Endothelial cell of umbilical vein (primary cell): ENCODE data around the gene TBC1D21. TPM values are rescaled to one million over a fixed set of nuclear protein-coding genes. Genes with fewer than 3 reads are reported as not detected.

Experiments used
- BruUV-seq: library from RNA; stranded (reverse); fragments of 400-500 nt; replicated peaks from 2 replicates; lab custom pipeline; 2021; lab: Mats Ljungman, UMichigan
- CTCF ChIA-PET: fragments of 300-600, 350-600 bp; sonication (Branson Sonifier 250); formaldehyde crosslinking; loops from one replicate; lab custom pipeline; 2021; ENCODE audit warnings: antibody characterized with exemption, inconsistent platforms; lab: Charles Lee
- POLR2A ChIA-PET: fragments of 300-600, 350-600 bp; sonication (Branson Sonifier 250); formaldehyde crosslinking; loops from one replicate; lab custom pipeline; 2021; ENCODE audit warnings: antibody characterized with exemption, inconsistent platforms; lab: Charles Lee
- DNase-seq: peaks from one replicate; pipeline ENCODE4 v3.0.0-alpha.2; 2011; ENCODE audit warnings: low read depth, low spot score
- FAIRE-seq: peaks from 2 replicates; lab custom pipeline; 2011; peaks lifted over from hg19 to GRCh38; lab: Jason Lieb, UNC
- H2AFZ ChIP-seq: 2 replicates; pipeline ENCODE4 v1.6.0; 2012; ENCODE audit warnings: low read depth, low read length, control low read depth, inconsistent platforms
- H3K27ac ChIP-seq: 2 replicates; pipeline ENCODE4 v1.5.1; 2011; ENCODE audit warnings: low read depth, mild to moderate bottlenecking, control low read depth, low read length, moderate library complexity; ENCODE audit not compliant: insufficient read depth
- H3K27me3 ChIP-seq, 2 experiments: 2 replicates each; pipeline versions ENCODE4 v1.6.0 to v1.6.1; 2011; ENCODE audit warnings: low read length in 2 of 2, mixed read lengths in 1 of 2; ENCODE audit not compliant: control insufficient read depth in 2 of 2, insufficient read depth in 2 of 2
- H3K36me3 ChIP-seq, 2 experiments: 2 replicates in 1 of 2; 3 replicates in 1 of 2; pipeline ENCODE4 v1.5.1; 2011; ENCODE audit warnings: low read length in 2 of 2, mild to moderate bottlenecking in 1 of 2, moderate library complexity in 1 of 2; ENCODE audit not compliant: control insufficient read depth in 2 of 2, insufficient read depth in 2 of 2; ENCODE audit errors: extremely low read depth in 1 of 2
- H3K4me1 ChIP-seq: 3 replicates; pipeline ENCODE4 v1.5.1; 2011; ENCODE audit warnings: mild to moderate bottlenecking, low read length; ENCODE audit not compliant: control insufficient read depth, insufficient read depth; ENCODE audit errors: extremely low read depth
- H3K4me2 ChIP-seq: 2 replicates; pipeline ENCODE4 v1.6.1; 2011; ENCODE audit warnings: low read length, control low read depth, mixed read lengths; ENCODE audit not compliant: insufficient read depth
- H3K4me3 ChIP-seq, 3 experiments: fragments of 200-600 bp in 1 of 3; sonication (generic), shearing (Covaris generic) in 1 of 3; replicated peaks in 1 of 3; 2 replicates each; pipeline ENCODE4 v1.5.1; 2011 to 2016; ENCODE audit warnings: control low read depth in 3 of 3, low read length in 3 of 3, mild to moderate bottlenecking in 2 of 3, inconsistent platforms in 1 of 3, low read depth in 1 of 3, moderate library complexity in 1 of 3; ENCODE audit not compliant: insufficient read depth in 1 of 3
- H3K79me2 ChIP-seq: 2 replicates; pipeline ENCODE4 v1.6.0; 2012; ENCODE audit warnings: low read length, inconsistent platforms; ENCODE audit not compliant: control insufficient read depth, insufficient read depth
- H3K9ac ChIP-seq: replicated peaks from 2 replicates; pipeline ENCODE3; 2011; ENCODE audit warnings: low read length, control low read depth; ENCODE audit not compliant: insufficient read depth; ENCODE audit errors: extremely low read depth
- H3K9me1 ChIP-seq: replicated peaks from 3 replicates; pipeline ENCODE4 v1.6.0; 2011; ENCODE audit warnings: mild to moderate bottlenecking, low read length; ENCODE audit not compliant: control insufficient read depth, insufficient read depth; ENCODE audit errors: extremely low read depth
- H3K9me3 ChIP-seq: replicated peaks from 2 replicates; pipeline ENCODE4 v1.5.1; 2012; ENCODE audit warnings: low read length, inconsistent platforms; ENCODE audit not compliant: control insufficient read depth, insufficient read depth
- H4K20me1 ChIP-seq: replicated peaks from 2 replicates; pipeline ENCODE3; 2011; ENCODE audit warnings: mild to moderate bottlenecking, low read length; ENCODE audit not compliant: control insufficient read depth, insufficient read depth; ENCODE audit errors: extremely low read depth
- EZH2 ChIP-seq: IDR thresholded peaks from 2 replicates; pipeline ENCODE4 v1.6.1; 2012; ENCODE audit warnings: borderline replicate concordance, low read depth, mild to moderate bottlenecking, moderate library complexity, low read length, inconsistent platforms; ENCODE audit not compliant: severe bottlenecking
- FOS ChIP-seq: IDR thresholded peaks from 2 replicates; pipeline ENCODE4 v1.6.1; 2011; ENCODE audit warnings: mild to moderate bottlenecking, low read length, moderate library complexity, borderline replicate concordance; ENCODE audit not compliant: insufficient read depth
- GATA2 ChIP-seq: IDR thresholded peaks from 2 replicates; pipeline ENCODE4 v1.7.0; 2011; ENCODE audit warnings: low read depth, mild to moderate bottlenecking, moderate library complexity, mixed read lengths, low read length; ENCODE audit not compliant: insufficient read length, insufficient read depth
- JUN ChIP-seq: IDR thresholded peaks from 2 replicates; pipeline ENCODE4 v1.6.1; 2011; ENCODE audit warnings: borderline replicate concordance, low read depth; ENCODE audit not compliant: insufficient read length, insufficient read depth
- MYC ChIP-seq: IDR thresholded peaks from one replicate; pipeline ENCODE4 v1.6.1; 2011; ENCODE audit warnings: mild to moderate bottlenecking, low read depth, low read length
- POLR2A ChIP-seq: IDR thresholded peaks from 2 replicates; pipeline ENCODE4 v1.6.1; 2012; ENCODE audit warnings: low read depth, mild to moderate bottlenecking, control low read depth, low read length
- POLR2AphosphoS5 ChIP-seq: IDR thresholded peaks from 2 replicates; pipeline ENCODE4 v1.6.1; 2012; ENCODE audit warnings: low read depth, mild to moderate bottlenecking, control low read depth, low read length, moderate library complexity; ENCODE audit not compliant: insufficient read depth
- dilution Hi-C: fragments of 300-500 bp; cut with MboI; formaldehyde crosslinking; loops from one replicate; pipeline ENCODE4 v1.15.0; 2019; ENCODE audit warnings: low sequenced_read_pairs; ENCODE audit not compliant: extremely low pct_ligation_motif_present
- intact Hi-C: fragments of 100-400 bp; cut with micrococcal nuclease; formaldehyde crosslinking; loops from one replicate; pipeline ENCODE4 v1.10.0; 2022
- polyA plus RNA-seq, 4 experiments: library from polyadenylated mRNA; depleted of rRNA in 3 of 4; stranded (reverse) in 3 of 4; unstranded in 1 of 4; fragments of >200 nt; gene quantifications; 2 replicates each; pipeline versions ENCODE4 v1.2.1 to v1.2.3, GENCODE V29; 2011 to 2012; ENCODE audit warnings: missing spikeins in 1 of 4
- total RNA-seq: library from RNA; stranded (reverse); gene quantifications from 2 replicates; pipeline ENCODE4 v1.2.3, GENCODE V29; 2021
- TF ChIP-seq, protein P1 (sequence below): IDR thresholded peaks from 2 replicates; pipeline ENCODE4 v1.6.1; 2011; ENCODE audit not compliant: insufficient read depth, insufficient read length
- TF ChIP-seq, protein P2 (sequence below), 2 donors: IDR thresholded peaks; 1 replicate in 1 of 2; 2 replicates in 1 of 2; pipeline ENCODE4 v1.5.1; 2011; ENCODE audit warnings: low read length in 2 of 2, mild to moderate bottlenecking in 2 of 2, moderate library complexity in 2 of 2, control low read depth in 1 of 2, inconsistent platforms in 1 of 2, low read depth in 1 of 2; ENCODE audit not compliant: insufficient read depth in 1 of 2; ENCODE audit errors: extremely low read depth in 1 of 2

TBC1D21 gene
- total and polyA plus RNA-seq, 2 donors (not counting 3 experiments of a cell fraction or from before 2014, with no cell fraction given) = not detected

DNA sequence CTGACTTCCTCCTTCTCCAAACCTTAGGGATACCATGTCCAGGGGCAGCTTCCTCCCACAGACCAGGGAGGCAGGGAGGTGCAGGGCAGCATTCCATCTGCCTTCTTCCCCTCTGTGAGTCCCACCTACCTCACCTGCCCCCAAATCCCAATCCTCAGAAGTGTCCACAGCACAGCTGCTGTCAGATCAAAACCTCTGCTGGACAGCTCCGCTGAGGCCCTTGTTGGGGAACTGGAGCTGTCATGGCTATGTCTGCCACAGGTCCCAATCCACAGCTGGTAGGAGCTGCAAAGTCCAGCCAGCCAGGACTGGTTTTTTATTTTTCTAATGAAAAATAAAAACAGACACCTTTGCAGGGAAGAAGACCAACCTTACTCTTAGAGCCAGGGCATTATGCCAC lies 40.7 kb upstream of the TBC1D21 start:
- TF ChIP-seq, protein P1, sequence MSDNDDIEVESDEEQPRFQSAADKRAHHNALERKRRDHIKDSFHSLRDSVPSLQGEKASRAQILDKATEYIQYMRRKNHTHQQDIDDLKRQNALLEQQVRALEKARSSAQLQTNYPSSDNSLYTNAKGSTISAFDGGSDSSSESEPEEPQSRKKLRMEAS = no peak
- TF ChIP-seq, protein P2, sequence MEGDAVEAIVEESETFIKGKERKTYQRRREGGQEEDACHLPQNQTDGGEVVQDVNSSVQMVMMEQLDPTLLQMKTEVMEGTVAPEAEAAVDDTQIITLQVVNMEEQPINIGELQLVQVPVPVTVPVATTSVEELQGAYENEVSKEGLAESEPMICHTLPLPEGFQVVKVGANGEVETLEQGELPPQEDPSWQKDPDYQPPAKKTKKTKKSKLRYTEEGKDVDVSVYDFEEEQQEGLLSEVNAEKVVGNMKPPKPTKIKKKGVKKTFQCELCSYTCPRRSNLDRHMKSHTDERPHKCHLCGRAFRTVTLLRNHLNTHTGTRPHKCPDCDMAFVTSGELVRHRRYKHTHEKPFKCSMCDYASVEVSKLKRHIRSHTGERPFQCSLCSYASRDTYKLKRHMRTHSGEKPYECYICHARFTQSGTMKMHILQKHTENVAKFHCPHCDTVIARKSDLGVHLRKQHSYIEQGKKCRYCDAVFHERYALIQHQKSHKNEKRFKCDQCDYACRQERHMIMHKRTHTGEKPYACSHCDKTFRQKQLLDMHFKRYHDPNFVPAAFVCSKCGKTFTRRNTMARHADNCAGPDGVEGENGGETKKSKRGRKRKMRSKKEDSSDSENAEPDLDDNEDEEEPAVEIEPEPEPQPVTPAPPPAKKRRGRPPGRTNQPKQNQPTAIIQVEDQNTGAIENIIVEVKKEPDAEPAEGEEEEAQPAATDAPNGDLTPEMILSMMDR (IDR thresholded peaks at IDR 0.05; ENCODE audit: extremely low read depth in 1 of 2, insufficient read depth in 1 of 2, low read depth in 1 of 2, low read length in 2 of 2) = no peak
- TF ChIP-seq POLR2A (no peak), FOS (no peak), JUN (no peak), GATA2 (no peak), EZH2 (no peak), MYC (no peak), POLR2AphosphoS5 (no peak)
- POLR2A ChIA-PET = no interaction called here
- no peaks in the 10 kb centered on the region for H3K27me3 ChIP-seq
- H3K27ac ChIP-seq = no peak overlapping the region
- no peaks in the 10 kb centered on the region for H3K9me3 ChIP-seq
- no peaks in the 10 kb centered on the region for H3K36me3 ChIP-seq
- H3K4me1 ChIP-seq = no peaks in the 10 kb centered on the region
- no peaks in the 10 kb centered on the region for H3K79me2 ChIP-seq
- intact Hi-C loops = no loop called here
- dilution Hi-C loops = no loop called here
- CTCF ChIA-PET = interaction anchor here (1.1 kb wide), 1 partner anchor 41 kb away, joined by 4 read pairs; no protein-coding TSS in a partner anchor
- no peaks in the 10 kb centered on the region for H4K20me1 ChIP-seq
- no peak for FAIRE-seq
- DNase-seq = no peak
- H3K9me1 ChIP-seq = no peaks in the 10 kb centered on the region
- no peak overlapping the region for H2AFZ ChIP-seq
- H3K4me3 ChIP-seq = no peak overlapping the region
- H3K4me2 ChIP-seq = no peak overlapping the region
- no TSS peak for BruUV-seq
- no peak overlapping the region for H3K9ac ChIP-seq
